ENCODE results near the gene VAMP1. TPM values are rescaled to one million over a fixed set of nuclear protein-coding genes. Genes with fewer than 3 reads are reported as not detected.

Gene VAMP1
- total and polyA plus RNA-seq, 2 of the 13 experiments (the other 11 are each of a cell fraction or from before 2014, with no cell fraction given), result 2.5 to 7.4 TPM

DNA sequence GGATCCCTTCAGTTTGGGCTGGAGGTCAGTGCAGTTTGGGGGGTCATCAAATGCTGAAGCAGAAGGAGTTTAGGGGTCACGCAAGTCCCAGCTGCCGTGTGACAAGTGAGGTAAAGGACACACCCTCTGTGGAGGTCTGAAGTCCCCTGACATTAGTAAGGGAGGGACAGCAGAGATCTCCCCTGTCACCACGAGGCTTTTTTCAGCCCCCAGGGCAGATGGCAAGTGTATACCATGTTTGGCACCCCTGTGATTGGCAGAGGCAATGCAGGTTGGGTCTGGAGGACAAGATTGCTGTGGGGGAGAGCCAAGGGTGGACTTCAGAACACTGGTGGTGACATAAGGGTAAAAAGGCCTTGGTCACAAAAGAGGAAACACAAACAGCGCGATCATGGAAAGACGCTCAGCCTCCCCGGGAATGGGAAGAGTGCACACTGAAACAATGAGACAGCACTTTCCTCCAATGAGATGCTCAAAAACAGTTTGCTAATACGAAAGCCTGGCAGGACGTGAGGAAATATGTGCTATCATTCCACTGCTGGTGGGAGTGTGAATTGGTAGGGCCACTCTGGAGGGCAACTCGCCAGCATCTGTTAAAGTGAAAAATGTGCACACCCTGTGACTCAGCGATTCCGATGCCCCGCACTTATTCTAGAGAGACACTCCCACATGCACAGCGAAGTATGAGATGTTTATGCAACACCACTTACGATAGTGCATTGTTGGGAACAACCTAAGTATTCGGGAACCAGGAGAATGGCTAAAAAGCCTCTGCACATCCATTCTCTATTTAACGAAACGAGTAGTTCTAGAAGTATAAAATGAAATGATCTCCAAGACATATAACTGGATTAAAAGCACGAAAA lies 40.1 kb downstream of the VAMP1 start (continued):
- TF ChIP-seq, protein P1, sequence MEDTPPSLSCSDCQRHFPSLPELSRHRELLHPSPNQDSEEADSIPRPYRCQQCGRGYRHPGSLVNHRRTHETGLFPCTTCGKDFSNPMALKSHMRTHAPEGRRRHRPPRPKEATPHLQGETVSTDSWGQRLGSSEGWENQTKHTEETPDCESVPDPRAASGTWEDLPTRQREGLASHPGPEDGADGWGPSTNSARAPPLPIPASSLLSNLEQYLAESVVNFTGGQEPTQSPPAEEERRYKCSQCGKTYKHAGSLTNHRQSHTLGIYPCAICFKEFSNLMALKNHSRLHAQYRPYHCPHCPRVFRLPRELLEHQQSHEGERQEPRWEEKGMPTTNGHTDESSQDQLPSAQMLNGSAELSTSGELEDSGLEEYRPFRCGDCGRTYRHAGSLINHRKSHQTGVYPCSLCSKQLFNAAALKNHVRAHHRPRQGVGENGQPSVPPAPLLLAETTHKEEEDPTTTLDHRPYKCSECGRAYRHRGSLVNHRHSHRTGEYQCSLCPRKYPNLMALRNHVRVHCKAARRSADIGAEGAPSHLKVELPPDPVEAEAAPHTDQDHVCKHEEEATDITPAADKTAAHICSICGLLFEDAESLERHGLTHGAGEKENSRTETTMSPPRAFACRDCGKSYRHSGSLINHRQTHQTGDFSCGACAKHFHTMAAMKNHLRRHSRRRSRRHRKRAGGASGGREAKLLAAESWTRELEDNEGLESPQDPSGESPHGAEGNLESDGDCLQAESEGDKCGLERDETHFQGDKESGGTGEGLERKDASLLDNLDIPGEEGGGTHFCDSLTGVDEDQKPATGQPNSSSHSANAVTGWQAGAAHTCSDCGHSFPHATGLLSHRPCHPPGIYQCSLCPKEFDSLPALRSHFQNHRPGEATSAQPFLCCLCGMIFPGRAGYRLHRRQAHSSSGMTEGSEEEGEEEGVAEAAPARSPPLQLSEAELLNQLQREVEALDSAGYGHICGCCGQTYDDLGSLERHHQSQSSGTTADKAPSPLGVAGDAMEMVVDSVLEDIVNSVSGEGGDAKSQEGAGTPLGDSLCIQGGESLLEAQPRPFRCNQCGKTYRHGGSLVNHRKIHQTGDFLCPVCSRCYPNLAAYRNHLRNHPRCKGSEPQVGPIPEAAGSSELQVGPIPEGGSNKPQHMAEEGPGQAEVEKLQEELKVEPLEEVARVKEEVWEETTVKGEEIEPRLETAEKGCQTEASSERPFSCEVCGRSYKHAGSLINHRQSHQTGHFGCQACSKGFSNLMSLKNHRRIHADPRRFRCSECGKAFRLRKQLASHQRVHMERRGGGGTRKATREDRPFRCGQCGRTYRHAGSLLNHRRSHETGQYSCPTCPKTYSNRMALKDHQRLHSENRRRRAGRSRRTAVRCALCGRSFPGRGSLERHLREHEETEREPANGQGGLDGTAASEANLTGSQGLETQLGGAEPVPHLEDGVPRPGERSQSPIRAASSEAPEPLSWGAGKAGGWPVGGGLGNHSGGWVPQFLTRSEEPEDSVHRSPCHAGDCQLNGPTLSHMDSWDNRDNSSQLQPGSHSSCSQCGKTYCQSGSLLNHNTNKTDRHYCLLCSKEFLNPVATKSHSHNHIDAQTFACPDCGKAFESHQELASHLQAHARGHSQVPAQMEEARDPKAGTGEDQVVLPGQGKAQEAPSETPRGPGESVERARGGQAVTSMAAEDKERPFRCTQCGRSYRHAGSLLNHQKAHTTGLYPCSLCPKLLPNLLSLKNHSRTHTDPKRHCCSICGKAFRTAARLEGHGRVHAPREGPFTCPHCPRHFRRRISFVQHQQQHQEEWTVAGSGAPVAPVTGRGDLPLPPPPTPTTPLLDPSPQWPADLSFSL (CRISPR knock-in tag; IDR thresholded peaks at IDR 0.05), result no peak
- TF ChIP-seq DR1 (CRISPR knock-in tag; IDR thresholded peaks at IDR 0.05) (no peak), FOXP1 (IDR thresholded peaks at IDR 0.05) (no peak), FOXP1 (CRISPR knock-in tag; IDR thresholded peaks at IDR 0.05) (0 out of 2 replicates have a peak, but pooled peaks have one; percentile 8), SP4 (CRISPR knock-in tag; IDR thresholded peaks at IDR 0.05) (0 out of 2 replicates have a peak, but pooled peaks have one; percentile 41), KLF16 (CRISPR knock-in tag; IDR thresholded peaks at IDR 0.05) (0 out of 4 replicates have a peak, but pooled peaks of 1 of the 2 experiments have one; percentile 34), SRY (CRISPR knock-in tag; IDR thresholded peaks at IDR 0.05) (no peak), SSRP1 (CRISPR knock-in tag; IDR thresholded peaks at IDR 0.05) (no peak), ZNF326 (CRISPR knock-in tag; IDR thresholded peaks at IDR 0.05; ENCODE audit: borderline replicate concordance) (no peak), TEAD3 (CRISPR knock-in tag; optimal IDR thresholded peaks at IDR 0.05; ENCODE audit: borderline replicate concordance) (no peak)
- TF ChIP-seq, protein P2, sequence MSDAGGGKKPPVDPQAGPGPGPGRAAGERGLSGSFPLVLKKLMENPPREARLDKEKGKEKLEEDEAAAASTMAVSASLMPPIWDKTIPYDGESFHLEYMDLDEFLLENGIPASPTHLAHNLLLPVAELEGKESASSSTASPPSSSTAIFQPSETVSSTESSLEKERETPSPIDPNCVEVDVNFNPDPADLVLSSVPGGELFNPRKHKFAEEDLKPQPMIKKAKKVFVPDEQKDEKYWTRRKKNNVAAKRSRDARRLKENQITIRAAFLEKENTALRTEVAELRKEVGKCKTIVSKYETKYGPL (CRISPR knock-in tag; IDR thresholded peaks at IDR 0.05), result 0 out of 2 replicates have a peak, but pooled peaks have one; percentile 40
- TF ChIP-seq, protein P3, sequence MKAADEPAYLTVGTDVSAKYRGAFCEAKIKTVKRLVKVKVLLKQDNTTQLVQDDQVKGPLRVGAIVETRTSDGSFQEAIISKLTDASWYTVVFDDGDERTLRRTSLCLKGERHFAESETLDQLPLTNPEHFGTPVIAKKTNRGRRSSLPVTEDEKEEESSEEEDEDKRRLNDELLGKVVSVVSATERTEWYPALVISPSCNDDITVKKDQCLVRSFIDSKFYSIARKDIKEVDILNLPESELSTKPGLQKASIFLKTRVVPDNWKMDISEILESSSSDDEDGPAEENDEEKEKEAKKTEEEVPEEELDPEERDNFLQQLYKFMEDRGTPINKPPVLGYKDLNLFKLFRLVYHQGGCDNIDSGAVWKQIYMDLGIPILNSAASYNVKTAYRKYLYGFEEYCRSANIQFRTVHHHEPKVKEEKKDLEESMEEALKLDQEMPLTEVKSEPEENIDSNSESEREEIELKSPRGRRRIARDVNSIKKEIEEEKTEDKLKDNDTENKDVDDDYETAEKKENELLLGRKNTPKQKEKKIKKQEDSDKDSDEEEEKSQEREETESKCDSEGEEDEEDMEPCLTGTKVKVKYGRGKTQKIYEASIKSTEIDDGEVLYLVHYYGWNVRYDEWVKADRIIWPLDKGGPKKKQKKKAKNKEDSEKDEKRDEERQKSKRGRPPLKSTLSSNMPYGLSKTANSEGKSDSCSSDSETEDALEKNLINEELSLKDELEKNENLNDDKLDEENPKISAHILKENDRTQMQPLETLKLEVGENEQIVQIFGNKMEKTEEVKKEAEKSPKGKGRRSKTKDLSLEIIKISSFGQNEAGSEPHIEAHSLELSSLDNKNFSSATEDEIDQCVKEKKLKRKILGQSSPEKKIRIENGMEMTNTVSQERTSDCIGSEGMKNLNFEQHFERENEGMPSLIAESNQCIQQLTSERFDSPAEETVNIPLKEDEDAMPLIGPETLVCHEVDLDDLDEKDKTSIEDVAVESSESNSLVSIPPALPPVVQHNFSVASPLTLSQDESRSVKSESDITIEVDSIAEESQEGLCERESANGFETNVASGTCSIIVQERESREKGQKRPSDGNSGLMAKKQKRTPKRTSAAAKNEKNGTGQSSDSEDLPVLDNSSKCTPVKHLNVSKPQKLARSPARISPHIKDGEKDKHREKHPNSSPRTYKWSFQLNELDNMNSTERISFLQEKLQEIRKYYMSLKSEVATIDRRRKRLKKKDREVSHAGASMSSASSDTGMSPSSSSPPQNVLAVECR (CRISPR knock-in tag; IDR thresholded peaks at IDR 0.05; ENCODE audit: borderline replicate concordance), result peak; percentile 59; the same call in 1 of the 2 replicates
- TF ChIP-seq, protein P4, sequence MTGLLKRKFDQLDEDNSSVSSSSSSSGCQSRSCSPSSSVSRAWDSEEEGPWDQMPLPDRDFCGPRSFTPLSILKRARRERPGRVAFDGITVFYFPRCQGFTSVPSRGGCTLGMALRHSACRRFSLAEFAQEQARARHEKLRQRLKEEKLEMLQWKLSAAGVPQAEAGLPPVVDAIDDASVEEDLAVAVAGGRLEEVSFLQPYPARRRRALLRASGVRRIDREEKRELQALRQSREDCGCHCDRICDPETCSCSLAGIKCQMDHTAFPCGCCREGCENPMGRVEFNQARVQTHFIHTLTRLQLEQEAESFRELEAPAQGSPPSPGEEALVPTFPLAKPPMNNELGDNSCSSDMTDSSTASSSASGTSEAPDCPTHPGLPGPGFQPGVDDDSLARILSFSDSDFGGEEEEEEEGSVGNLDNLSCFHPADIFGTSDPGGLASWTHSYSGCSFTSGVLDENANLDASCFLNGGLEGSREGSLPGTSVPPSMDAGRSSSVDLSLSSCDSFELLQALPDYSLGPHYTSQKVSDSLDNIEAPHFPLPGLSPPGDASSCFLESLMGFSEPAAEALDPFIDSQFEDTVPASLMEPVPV (CRISPR knock-in tag; IDR thresholded peaks at IDR 0.05), result no peak
